HG03108 (cell line): ENCODE measurements around the gene USP24.
A peak's percentile ranks its signal among the peaks of the same experiment; 100 is the strongest.
"Not testable (repeated sequence)": the region's sequence is repeated elsewhere in the genome, so short reads cannot be mapped to it uniquely, and the experiment has no call there.

Experiments used
- ATAC-seq: cut with Tn5 transposase; IDR thresholded peaks from one replicate; pipeline ENCODE4 v1.9.1; 2021; ENCODE audit warnings: moderate library complexity; ENCODE audit not compliant: unreplicated experiment

Gene USP24

GRCh38 chr1:55043011-55043410 lies 172.2 kb downstream of the USP24 start:
- ATAC-seq = no peak

DNA sequence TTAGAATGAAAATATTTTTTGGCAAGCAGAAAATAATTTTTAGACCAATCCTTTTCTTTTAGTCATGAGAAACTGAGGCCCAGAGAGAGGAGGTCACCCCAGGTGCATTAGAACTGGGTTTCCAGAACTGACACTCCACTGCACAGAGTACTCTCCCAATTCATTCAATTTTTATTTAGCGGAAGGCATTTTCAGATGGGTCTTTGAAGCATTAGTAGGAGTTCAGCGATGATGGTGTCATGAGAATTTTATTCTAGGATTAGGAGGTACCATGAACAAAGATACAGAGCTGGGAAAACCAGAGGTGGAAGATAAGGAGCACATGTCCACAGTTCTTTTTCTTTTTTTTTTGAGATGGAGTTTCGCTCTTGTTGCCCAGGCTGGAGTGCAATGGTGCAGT lies 173.6 kb downstream of the USP24 start:
- ATAC-seq = no peak

GRCh38 chr1:55040933-55041494 lies 174.2 kb downstream of the USP24 start:
- ATAC-seq = no peak

DNA sequence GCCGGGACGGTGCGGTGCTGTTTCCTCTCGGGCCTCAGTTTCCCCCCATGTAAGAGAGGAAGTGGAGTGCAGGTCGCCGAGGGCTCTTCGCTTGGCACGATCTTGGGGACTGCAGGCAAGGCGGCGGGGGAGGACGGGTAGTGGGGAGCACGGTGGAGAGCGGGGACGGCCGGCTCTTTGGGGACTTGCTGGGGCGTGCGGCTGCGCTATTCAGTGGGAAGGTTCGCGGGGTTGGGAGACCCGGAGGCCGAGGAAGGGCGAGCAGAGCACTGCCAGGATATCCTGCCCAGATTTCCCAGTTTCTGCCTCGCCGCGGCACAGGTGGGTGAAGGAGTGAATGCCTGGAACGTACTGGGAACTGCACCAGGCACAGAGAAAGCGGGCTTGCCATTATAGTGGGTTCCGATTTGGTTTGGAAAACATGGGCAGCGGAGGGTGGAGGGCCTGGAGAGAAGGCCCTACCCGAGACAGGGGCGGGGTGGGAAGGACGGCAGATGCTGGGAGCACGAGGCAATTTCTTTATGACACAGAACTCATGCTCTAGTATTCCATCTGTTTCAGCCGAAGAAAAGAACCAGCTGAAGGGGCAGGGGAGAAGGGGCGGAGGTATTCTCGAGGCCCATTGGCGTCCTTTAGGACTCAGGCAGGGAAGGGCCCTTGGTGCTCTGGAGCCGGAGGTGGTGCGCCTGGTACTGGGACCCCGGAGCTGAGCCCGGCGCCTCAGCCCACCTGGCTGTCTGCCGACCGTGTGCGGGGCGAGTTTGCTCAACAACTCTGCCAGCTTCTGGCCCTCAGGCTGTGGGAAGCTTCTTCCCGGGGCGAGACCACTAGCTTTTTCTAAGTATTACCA lies 174.9 kb downstream of the USP24 start:
- ATAC-seq = no peak

DNA sequence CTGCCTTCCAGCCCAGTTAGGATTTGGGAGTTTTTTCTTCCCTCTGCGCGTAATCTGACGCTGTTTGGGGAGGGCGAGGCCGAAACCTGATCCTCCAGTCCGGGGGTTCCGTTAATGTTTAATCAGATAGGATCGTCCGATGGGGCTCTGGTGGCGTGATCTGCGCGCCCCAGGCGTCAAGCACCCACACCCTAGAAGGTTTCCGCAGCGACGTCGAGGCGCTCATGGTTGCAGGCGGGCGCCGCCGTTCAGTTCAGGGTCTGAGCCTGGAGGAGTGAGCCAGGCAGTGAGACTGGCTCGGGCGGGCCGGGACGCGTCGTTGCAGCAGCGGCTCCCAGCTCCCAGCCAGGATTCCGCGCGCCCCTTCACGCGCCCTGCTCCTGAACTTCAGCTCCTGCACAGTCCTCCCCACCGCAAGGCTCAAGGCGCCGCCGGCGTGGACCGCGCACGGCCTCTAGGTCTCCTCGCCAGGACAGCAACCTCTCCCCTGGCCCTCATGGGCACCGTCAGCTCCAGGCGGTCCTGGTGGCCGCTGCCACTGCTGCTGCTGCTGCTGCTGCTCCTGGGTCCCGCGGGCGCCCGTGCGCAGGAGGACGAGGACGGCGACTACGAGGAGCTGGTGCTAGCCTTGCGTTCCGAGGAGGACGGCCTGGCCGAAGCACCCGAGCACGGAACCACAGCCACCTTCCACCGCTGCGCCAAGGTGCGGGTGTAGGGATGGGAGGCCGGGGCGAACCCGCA lies 175.7 kb downstream of the USP24 start, which contains the start of gene PCSK9:
TSS of gene PCSK9 (plus strand) at position 207 of the 741 bp plus-strand sequence. CDS start at position 497, 290 bp downstream.
- ATAC-seq = no peak

GRCh38 chr1:55038974-55039341 lies 176.2 kb downstream of the USP24 start:
- no peak for ATAC-seq

GRCh38 chr1:55038552-55038838 lies 176.7 kb downstream of the USP24 start:
- ATAC-seq = no peak

- ATAC-seq = no peak
Observed at GRCh38 chr1:55037733-55038551, 177.2 kb downstream of the USP24 start.

- no peak for ATAC-seq
Observed at GRCh38 chr1:55035904-55036303, 179.3 kb downstream of the USP24 start.

- ATAC-seq = no peak
Observed at GRCh38 chr1:55034476-55035133, 180.6 kb downstream of the USP24 start.

DNA sequence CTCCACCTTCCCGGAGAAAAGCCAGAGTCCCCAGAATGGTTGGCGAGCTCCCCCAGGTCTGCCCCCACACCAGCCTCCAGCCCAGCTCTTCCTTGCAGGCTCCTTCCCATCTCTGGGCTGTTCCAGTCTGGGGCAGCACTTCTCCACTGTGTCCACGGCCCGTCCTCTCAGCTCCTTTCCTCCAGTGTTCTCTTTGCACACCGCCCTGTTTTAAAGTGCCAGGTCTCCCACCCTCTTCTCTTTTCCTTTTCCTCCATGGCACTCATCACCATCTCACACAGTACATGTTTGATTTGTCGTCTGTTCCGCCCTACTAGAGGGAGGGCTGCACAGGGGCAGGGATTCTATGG lies 181.9 kb downstream of the USP24 start:
- ATAC-seq = no peak

DNA sequence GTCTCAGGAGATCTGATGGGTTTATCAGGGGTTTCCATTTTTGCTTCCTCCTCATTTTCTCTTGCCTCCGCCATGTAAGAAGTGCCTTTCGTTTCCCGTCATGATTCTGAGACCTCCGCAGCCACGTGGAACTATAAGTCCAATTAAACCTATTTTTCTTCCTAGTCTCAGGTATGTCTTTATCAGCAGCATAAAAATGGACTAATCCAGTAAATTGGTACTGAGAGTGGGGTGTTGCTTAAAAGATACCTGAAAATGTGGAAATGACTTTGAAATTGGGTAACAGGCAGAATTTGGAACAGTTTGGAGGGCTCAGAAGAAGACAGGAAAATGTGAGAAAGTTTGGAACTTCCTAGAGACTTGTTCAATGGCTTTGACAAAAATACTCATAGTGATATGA lies 184.1 kb downstream of the USP24 start:
- not testable (repeated sequence) for ATAC-seq

- not testable (repeated sequence) for ATAC-seq
Observed at GRCh38 chr1:55026682-55027081, 188.5 kb downstream of the USP24 start.

DNA sequence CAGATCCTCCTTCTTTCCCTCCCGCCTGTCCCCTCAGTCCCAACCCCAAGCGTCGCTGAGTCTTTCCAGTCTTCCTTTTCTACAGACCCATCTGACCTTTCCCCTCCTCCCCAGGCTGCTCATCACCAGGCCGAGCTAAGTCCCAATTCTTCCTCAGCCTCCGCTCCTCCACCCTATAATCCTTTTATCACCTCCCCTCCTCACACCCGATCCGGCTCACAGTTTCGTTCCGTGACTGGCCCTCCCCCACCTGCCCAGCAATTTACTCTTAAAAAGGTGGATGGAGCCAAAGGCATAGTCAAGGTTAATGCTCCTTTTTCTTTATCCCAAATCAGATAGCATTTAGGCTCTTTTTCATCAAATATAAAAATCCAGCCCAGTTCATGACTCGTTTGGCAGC lies 191.0 kb downstream of the USP24 start:
- not testable (repeated sequence) for ATAC-seq

- peak; percentile 85 for ATAC-seq
Observed at GRCh38 chr1:55021942-55022546, 193.1 kb downstream of the USP24 start.

DNA sequence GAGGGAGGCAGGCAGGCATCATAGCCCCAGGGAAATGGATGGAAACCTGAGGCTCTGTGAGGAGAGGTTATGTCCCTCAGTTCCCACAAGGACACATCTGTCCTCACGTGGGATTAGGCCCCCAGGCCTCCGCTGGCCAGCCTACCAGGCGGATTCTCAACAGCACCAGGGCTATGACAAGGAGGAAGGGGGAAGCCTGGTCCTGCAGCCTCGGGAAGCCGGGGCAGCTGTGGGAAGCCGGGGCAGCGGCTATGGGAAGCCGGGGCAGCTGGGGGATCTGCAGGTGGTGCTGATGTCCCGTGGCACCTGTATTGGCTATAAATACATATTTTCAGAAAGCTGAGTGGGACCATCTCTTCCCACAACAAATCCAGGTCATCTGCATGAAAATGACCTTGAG lies 196.8 kb downstream of the USP24 start:
- ATAC-seq = no peak
